HG03095 (cell line): ENCODE measurements around the gene ASPDH.

Experiments used
- ATAC-seq: cut with Tn5 transposase; IDR thresholded peaks from one replicate; pipeline ENCODE4 v1.9.1; 2021; ENCODE audit warnings: moderate library complexity; ENCODE audit not compliant: unreplicated experiment

The ASPDH gene

GRCh38 chr19:50498219-50499056 is 15.3 kb downstream of the ASPDH start:
- no peak for ATAC-seq

- no peak for ATAC-seq
Observed at GRCh38 chr19:50497022-50497405, 16.7 kb downstream of the ASPDH start.

- ATAC-seq, result no peak
Observed at GRCh38 chr19:50496189-50497021, 17.3 kb downstream of the ASPDH start.

GRCh38 chr19:50495020-50495531 is 18.6 kb downstream of the ASPDH start:
- ATAC-seq, result no peak

- no peak for ATAC-seq
Observed at GRCh38 chr19:50494186-50495019, 19.3 kb downstream of the ASPDH start.

- no peak for ATAC-seq
Observed at GRCh38 chr19:50493171-50493570, 20.5 kb downstream of the ASPDH start.

- ATAC-seq, result no peak
Observed at GRCh38 chr19:50492303-50493052, 21.2 kb downstream of the ASPDH start.

GRCh38 chr19:50490991-50491472 is 22.7 kb downstream of the ASPDH start:
- ATAC-seq, result no peak

GRCh38 chr19:50490411-50490811 is 23.3 kb downstream of the ASPDH start:
- ATAC-seq, result no peak

GRCh38 chr19:50489461-50490011 is 24.2 kb downstream of the ASPDH start:
- ATAC-seq, result no peak

GRCh38 chr19:50488389-50489194 is 25.1 kb downstream of the ASPDH start:
- ATAC-seq, result no peak

- ATAC-seq, result no peak
Observed at GRCh38 chr19:50486823-50487515, 26.7 kb downstream of the ASPDH start.

GRCh38 chr19:50485284-50485955 is 28.3 kb downstream of the ASPDH start:
- no peak for ATAC-seq

- ATAC-seq, result no peak
Observed at GRCh38 chr19:50482916-50483315, 30.8 kb downstream of the ASPDH start.

- ATAC-seq, result no peak
Observed at GRCh38 chr19:50482271-50482855, 31.4 kb downstream of the ASPDH start.

GRCh38 chr19:50481351-50482149 is 32.2 kb downstream of the ASPDH start:
- ATAC-seq, result no peak
